ENCODE data around the gene DNAI4.

- TF ChIP-seq MAFK (IDR thresholded peaks at IDR 0.05; ENCODE audit: low read depth, low read length) (no peak), BHLHE40 (IDR thresholded peaks at IDR 0.05; ENCODE audit: low read depth, low read length) (no peak), CTCF (conservative IDR thresholded peaks at IDR 0.05; ENCODE audit: low read depth, low read length) (no peak), POLR2A (IDR thresholded peaks at IDR 0.05; ENCODE audit: low read depth, low read length) (no peak), RAD21 (IDR thresholded peaks at IDR 0.05; ENCODE audit: low read length) (no peak), RFX5 (IDR thresholded peaks at IDR 0.05; ENCODE audit: low read depth, low read length) (no peak), CEBPB (IDR thresholded peaks at IDR 0.05; ENCODE audit: low read depth, low read length) (no peak), RCOR1 (IDR thresholded peaks at IDR 0.05; ENCODE audit: insufficient replicate concordance, low read length) (no peak), SMC3 (IDR thresholded peaks at IDR 0.05; ENCODE audit: low read depth, low read length) (no peak)
These were observed 149.0 kb downstream of the DNAI4 start for GRCh38 chr1:66775646-66776045.

Data from IMR-90 (cell line).